Activated naive CD4-positive, alpha-beta T cell treated with anti-CD3 and anti-CD28 coated beads, Interleukin-2, amount 10 ng/mL, durations not matched to agents 7 days and 5 days (primary cell): Measurements from ENCODE around the gene ALDH1A1.
"Not testable (repeated sequence)": the region's sequence is repeated elsewhere in the genome, so short reads cannot be mapped to it uniquely, and the experiment has no call there.

Source experiments
- CTCF ChIA-PET: fragments of 350-600 bp; sonication (Branson Sonifier 250); formaldehyde crosslinking; loops from one replicate; lab custom pipeline; 2021; ENCODE audit warnings: antibody characterized with exemption; lab: Charles Lee
- DNase-seq: peaks from one replicate; pipeline ENCODE4 v3.0.0-alpha.2; 2020
- H3K27ac Mint-ChIP-seq: one replicate; pipeline ENCODE4 v1.8.0; 2021; ENCODE audit warnings: mild to moderate bottlenecking, moderate library complexity, mixed read lengths
- H3K27me3 Mint-ChIP-seq: one replicate; pipeline ENCODE4 v1.8.0; 2021; ENCODE audit warnings: mild to moderate bottlenecking, mixed read lengths
- H3K36me3 Mint-ChIP-seq: one replicate; pipeline ENCODE4 v1.8.0; 2021; ENCODE audit warnings: mixed read lengths
- H3K4me1 Mint-ChIP-seq: one replicate; pipeline ENCODE4 v1.8.0; 2021; ENCODE audit warnings: mixed read lengths
- H3K4me3 Mint-ChIP-seq: one replicate; pipeline ENCODE4 v1.8.0; 2021; ENCODE audit warnings: mild to moderate bottlenecking, moderate library complexity, mixed read lengths
- H3K9me3 Mint-ChIP-seq: one replicate; pipeline ENCODE4 v1.8.0; 2021; ENCODE audit warnings: mixed read lengths

Gene ALDH1A1

DNA sequence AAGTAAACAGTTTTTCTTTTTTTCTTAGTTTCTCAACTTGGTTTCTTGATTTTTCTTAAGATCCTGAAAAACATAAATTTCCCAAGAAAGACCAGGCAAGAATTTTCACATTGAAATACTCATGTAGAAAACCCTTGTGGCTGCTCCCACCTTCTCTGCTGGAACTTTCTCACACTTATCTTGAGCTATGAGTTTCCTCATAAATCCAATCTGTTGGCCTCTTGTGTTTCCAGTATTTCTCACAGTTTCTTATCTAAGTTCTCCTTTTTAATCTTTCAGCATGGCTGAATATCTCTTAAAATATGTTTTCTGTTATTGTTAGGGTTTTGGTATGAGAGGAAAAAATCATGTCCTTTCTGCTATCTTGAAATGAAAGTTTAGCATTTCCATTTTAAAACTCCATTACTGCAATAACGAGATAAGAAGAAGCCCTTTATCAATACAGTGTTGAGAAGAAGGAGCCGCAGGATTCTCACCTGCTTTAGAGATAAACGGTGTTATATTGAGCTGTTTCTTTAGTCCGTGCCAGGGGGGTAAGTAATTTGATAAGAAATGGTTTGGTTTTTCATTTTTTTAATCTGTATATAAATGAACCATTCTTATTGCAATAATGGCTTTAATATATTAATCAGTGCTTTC is 89.3 kb downstream of the ALDH1A1 start:
- Mint-ChIP-seq H3K9me3 (no peaks in the 10 kb centered on the region), H3K4me1 (no peaks in the 10 kb centered on the region), H3K4me3 (no peak overlapping the region), H3K27me3 (peaks cover 9% of the 10 kb centered on the region), H3K36me3 (no peaks in the 10 kb centered on the region), H3K27ac (no peak overlapping the region)
- CTCF ChIA-PET: no interaction called here
- no peak for DNase-seq

GRCh38 chr9:72862788-72863187 is 90.1 kb downstream of the ALDH1A1 start:
- H3K9me3 Mint-ChIP-seq, H3K36me3 Mint-ChIP-seq, H3K4me3 Mint-ChIP-seq, H3K27me3 Mint-ChIP-seq, H3K27ac Mint-ChIP-seq, DNase-seq, H3K4me1 Mint-ChIP-seq, CTCF ChIA-PET: not testable (repeated sequence)

GRCh38 chr9:72858089-72858912 is 94.6 kb downstream of the ALDH1A1 start:
- CTCF ChIA-PET: interaction anchor here (1.0 to 1.5 kb wide), 7 partner anchors 12 to 586 kb away, joined by 3 to 8 read pairs (median 3); no protein-coding TSS in a partner anchor
- DNase-seq: no peak
- no peaks in the 10 kb centered on the region for H3K36me3 Mint-ChIP-seq
- no peaks in the 10 kb centered on the region for H3K27me3 Mint-ChIP-seq
- no peak overlapping the region for H3K4me3 Mint-ChIP-seq
- no peaks in the 10 kb centered on the region for H3K4me1 Mint-ChIP-seq
- no peak overlapping the region for H3K27ac Mint-ChIP-seq
- H3K9me3 Mint-ChIP-seq: no peaks in the 10 kb centered on the region

GRCh38 chr9:72857624-72857996 is 95.2 kb downstream of the ALDH1A1 start:
- H3K4me3 Mint-ChIP-seq: no peak overlapping the region
- no peak overlapping the region for H3K27ac Mint-ChIP-seq
- CTCF ChIA-PET: interaction anchor here (1.0 to 1.5 kb wide), 7 partner anchors 12 to 586 kb away, joined by 3 to 8 read pairs (median 3); no protein-coding TSS in a partner anchor
- H3K9me3 Mint-ChIP-seq: no peaks in the 10 kb centered on the region
- DNase-seq: no peak
- no peaks in the 10 kb centered on the region for H3K4me1 Mint-ChIP-seq
- H3K36me3 Mint-ChIP-seq: no peaks in the 10 kb centered on the region
- H3K27me3 Mint-ChIP-seq: no peaks in the 10 kb centered on the region

DNA sequence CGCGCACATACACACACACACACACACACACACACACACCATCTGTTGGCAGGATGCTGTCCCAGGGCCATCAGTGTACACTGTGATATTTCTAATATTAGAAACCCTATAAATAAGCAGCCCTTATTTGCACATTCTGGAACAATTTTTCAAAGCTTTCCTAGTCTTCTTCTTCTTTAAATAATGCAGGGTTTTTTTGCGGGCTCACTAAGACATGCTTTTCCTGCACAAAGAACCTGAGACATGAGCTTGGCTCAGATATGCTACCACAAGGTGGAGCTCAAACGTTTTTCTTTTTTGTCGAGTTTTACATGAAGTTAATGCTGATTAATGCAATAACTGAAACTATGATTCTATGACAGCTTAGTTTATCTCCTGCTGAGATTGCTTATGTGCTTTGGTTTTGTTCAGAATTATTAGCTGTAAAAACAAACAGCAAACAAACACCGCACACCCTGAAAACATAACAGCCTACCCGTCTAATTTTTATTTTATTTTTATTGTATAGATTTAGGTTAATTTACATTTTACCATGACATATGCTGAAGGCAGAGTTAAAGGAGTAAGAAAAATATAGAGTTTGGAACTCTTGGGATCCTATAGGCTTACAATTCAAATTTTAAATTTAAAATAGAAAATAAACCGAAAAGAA is 95.8 kb downstream of the ALDH1A1 start:
- no peak overlapping the region for H3K27ac Mint-ChIP-seq
- no peaks in the 10 kb centered on the region for H3K36me3 Mint-ChIP-seq
- H3K4me1 Mint-ChIP-seq: no peaks in the 10 kb centered on the region
- DNase-seq: no peak
- H3K4me3 Mint-ChIP-seq: no peak overlapping the region
- no peaks in the 10 kb centered on the region for H3K27me3 Mint-ChIP-seq
- H3K9me3 Mint-ChIP-seq: no peaks in the 10 kb centered on the region
- CTCF ChIA-PET: interaction anchor here (1.1 to 1.5 kb wide), 5 partner anchors 11 to 585 kb away, joined by 3 to 8 read pairs (median 4); no protein-coding TSS in a partner anchor

- CTCF ChIA-PET: interaction anchor here (1.0 to 1.1 kb wide), 2 partner anchors 12 to 167 kb away, joined by 4 read pairs; no protein-coding TSS in a partner anchor
- Mint-ChIP-seq H3K36me3 (no peaks in the 10 kb centered on the region), H3K9me3 (no peaks in the 10 kb centered on the region), H3K4me3 (no peak overlapping the region), H3K4me1 (no peaks in the 10 kb centered on the region), H3K27ac (no peak overlapping the region), H3K27me3 (no peaks in the 10 kb centered on the region)
- no peak for DNase-seq
These were observed 96.8 kb downstream of the ALDH1A1 start for GRCh38 chr9:72855890-72856523.

DNA sequence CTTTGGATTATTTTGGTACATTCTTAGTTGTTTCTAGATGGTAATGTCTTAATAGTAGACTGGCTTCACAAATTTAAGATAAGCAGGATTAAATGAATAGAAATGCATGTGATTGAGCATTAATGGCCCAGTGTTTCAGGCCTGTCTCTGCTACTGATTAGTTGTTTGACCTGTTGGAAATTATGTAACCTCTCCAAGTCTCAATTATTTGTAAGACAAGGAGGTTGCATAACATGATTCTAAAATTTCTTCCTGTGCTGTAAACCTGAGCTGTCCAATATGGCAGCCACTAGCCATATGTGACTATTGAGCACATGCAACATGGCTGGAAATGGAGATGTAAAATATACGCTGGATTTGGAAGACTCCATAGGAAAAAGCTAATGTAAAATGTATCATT is 97.5 kb downstream of the ALDH1A1 start:
- no peaks in the 10 kb centered on the region for H3K27me3 Mint-ChIP-seq
- CTCF ChIA-PET: interaction anchor here (1.0 kb wide), 1 partner anchor 167 kb away, joined by 4 read pairs; no protein-coding TSS in a partner anchor
- DNase-seq: no peak
- H3K36me3 Mint-ChIP-seq: no peaks in the 10 kb centered on the region
- no peaks in the 10 kb centered on the region for H3K4me1 Mint-ChIP-seq
- H3K9me3 Mint-ChIP-seq: no peaks in the 10 kb centered on the region
- no peak overlapping the region for H3K27ac Mint-ChIP-seq
- no peak overlapping the region for H3K4me3 Mint-ChIP-seq
